ENCODE data around the gene UCN. TPM values are rescaled to one million over a fixed set of nuclear protein-coding genes. Genes with fewer than 3 reads are reported as not detected.

UCN gene
- total RNA-seq, 1 experiment from 2014 or later, result 3.6 TPM

- ChIA-PET POLR2A (ENCODE audit: unreplicated experiment) (no interaction called here), CTCF (no interaction called here)
- no peak for TF ChIP-seq CTCF (conservative IDR thresholded peaks at IDR 0.05; ENCODE audit: low read depth, low read length)
- TF ChIP-seq EZH2phosphoT487 (IDR thresholded peaks at IDR 0.05; ENCODE audit: borderline replicate concordance, low read length), result no peak
- TF ChIP-seq EZH2 (IDR thresholded peaks at IDR 0.05; ENCODE audit: low read length, unreplicated experiment), result no peak
Measured at GRCh38 chr2:27285481-27285880, 22.8 kb downstream of the UCN start.

GRCh38 chr2:27284996-27285395 is 23.2 kb downstream of the UCN start:
- intact Hi-C loops (cut with micrococcal nuclease), result loop anchor here (5.0 kb wide), 1 partner anchor 73 kb away; the partner anchor contains the start of genes ATRAID and SLC5A6

More at GRCh38 chr2:27285481-27285880, 22.8 kb downstream of the UCN start:
- no peak overlapping the region for H2AFZ ChIP-seq (ENCODE audit: low read length)
- H3K4me1 ChIP-seq (ENCODE audit: insufficient read depth, low read length), result peaks cover 20% of the 10 kb centered on the region
- no peaks in the 10 kb centered on the region for H3F3A ChIP-seq (ENCODE audit: low read length, unreplicated experiment)
- H3K27me3 ChIP-seq (ENCODE audit: low read length), result no peaks in the 10 kb centered on the region
- H3K9ac ChIP-seq (ENCODE audit: low read length), result no peak overlapping the region
- no TSS peak for BruUV-seq (replicated peaks)
- H3K4me3 ChIP-seq (ENCODE audit: low read length), result no peak overlapping the region
- no peak overlapping the region for H3K4me2 ChIP-seq (ENCODE audit: low read length)
- intact Hi-C loops (cut with micrococcal nuclease), result no loop called here
- DNase-seq (no peak), ATAC-seq (no peak)
- no peaks in the 10 kb centered on the region for H3K9me2 ChIP-seq (replicated peaks; ENCODE audit: low read length)
- no peak overlapping the region for H3K27ac ChIP-seq (ENCODE audit: low read length)
- H3K36me3 ChIP-seq (ENCODE audit: low read depth, low read length), result no peaks in the 10 kb centered on the region
- H3K79me2 ChIP-seq (ENCODE audit: low read length), result no peaks in the 10 kb centered on the region
- H4K20me1 ChIP-seq (ENCODE audit: low read length), result no peaks in the 10 kb centered on the region
- H3K9me3 ChIP-seq (ENCODE audit: low read length), result no peaks in the 10 kb centered on the region

More at GRCh38 chr2:27284996-27285395, 23.2 kb downstream of the UCN start:
- no peak overlapping the region for H3K4me2 ChIP-seq (ENCODE audit: low read length)
- no peak overlapping the region for H3K9ac ChIP-seq (ENCODE audit: low read length)
- DNase-seq (no peak), ATAC-seq (no peak)
- H3K27ac ChIP-seq (ENCODE audit: low read length), result no peak overlapping the region
- H3K4me1 ChIP-seq (ENCODE audit: insufficient read depth, low read length), result peaks cover 20% of the 10 kb centered on the region
- ChIA-PET POLR2A (ENCODE audit: unreplicated experiment) (no interaction called here), CTCF (no interaction called here)
- no peaks in the 10 kb centered on the region for H4K20me1 ChIP-seq (ENCODE audit: low read length)
- no peaks in the 10 kb centered on the region for H3K27me3 ChIP-seq (ENCODE audit: low read length)
- no peak overlapping the region for H2AFZ ChIP-seq (ENCODE audit: low read length)
- H3K36me3 ChIP-seq (ENCODE audit: low read depth, low read length), result no peaks in the 10 kb centered on the region
- no peak overlapping the region for H3K4me3 ChIP-seq (ENCODE audit: low read length)
- H3K79me2 ChIP-seq (ENCODE audit: low read length), result no peaks in the 10 kb centered on the region
- H3K9me3 ChIP-seq (ENCODE audit: low read length), result no peaks in the 10 kb centered on the region
- TF ChIP-seq CTCF (conservative IDR thresholded peaks at IDR 0.05; ENCODE audit: low read depth, low read length) (no peak), EZH2 (IDR thresholded peaks at IDR 0.05; ENCODE audit: low read length, unreplicated experiment) (no peak), EZH2phosphoT487 (IDR thresholded peaks at IDR 0.05; ENCODE audit: borderline replicate concordance, low read length) (no peak)
- BruUV-seq (replicated peaks), result no TSS peak
- H3F3A ChIP-seq (ENCODE audit: low read length, unreplicated experiment), result no peaks in the 10 kb centered on the region
- H3K9me2 ChIP-seq (replicated peaks; ENCODE audit: low read length), result no peaks in the 10 kb centered on the region

All from PC-3 (cell line).